ELF-1 (cell line): Measurements from ENCODE around the gene GPATCH4.
"Not testable (repeated sequence)": the region's sequence is repeated elsewhere in the genome, so short reads cannot be mapped to it uniquely, and the experiment has no call there.

ENCODE experiments used
- DNase-seq: peaks from one replicate; pipeline ENCODE4 v3.0.0-alpha.2; 2016; ENCODE audit warnings: low read depth, low spot score

The GPATCH4 gene

DNA sequence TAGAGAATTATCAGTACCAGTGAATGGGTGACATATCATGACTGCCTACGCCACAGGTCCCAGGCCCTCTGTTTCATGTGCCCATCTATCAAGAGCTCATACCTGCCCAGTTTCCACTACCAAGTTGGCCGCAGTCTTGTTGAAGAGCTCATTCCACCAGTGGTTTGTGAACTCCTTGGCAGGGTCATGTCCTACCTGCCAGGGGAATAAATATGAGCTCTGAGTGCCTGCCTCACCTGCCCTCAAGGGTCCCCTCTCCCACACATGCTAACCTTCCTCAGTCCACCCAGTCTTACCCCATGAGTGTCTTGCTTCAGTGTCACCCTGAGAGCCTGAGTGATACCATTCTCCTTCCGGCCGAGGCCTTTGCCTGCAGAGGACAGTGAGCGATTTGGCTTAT is 3.2 kb downstream of the GPATCH4 start:
- no peak for DNase-seq

DNA sequence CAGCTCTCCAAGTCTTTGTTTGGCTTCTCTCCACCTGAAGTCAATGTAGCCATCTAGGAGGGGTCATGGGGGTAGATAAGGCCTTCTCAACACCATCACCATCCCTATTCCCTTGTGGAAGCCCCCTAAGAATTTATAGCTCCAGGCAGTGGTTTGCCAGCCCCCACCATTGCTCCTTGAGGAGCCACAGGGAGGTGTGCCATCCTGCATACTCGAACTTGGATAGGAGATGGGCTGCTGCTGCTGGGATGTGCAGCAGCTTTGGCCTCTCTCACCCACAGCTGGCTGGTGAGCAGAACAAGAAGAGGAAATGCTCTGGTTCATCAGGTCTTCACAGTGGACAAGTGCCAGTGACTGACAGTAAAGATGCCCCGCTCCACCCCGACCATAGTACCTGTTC is 4.9 kb downstream of the GPATCH4 start:
- DNase-seq, result no peak

DNA sequence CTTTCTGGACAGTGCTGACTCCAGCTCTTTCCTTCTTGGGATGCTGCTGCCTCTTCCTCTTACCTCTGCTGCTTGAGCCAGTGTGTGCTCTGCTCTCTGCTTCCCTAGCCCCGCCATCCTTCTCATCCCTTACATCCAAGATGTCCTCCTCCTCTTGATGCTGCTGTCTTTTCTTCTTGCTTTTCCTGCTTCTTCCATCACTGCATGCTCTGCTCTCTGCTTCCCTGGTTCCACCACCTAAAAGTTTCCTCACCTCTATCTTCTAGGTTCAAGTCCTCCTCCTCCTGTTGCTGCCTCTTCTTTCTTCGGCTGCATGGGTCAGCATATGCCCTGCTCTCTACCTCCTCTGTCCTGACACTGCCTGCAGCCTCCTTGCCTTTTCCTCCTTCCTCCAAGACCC is 6.3 kb downstream of the GPATCH4 start:
- no peak for DNase-seq

DNA sequence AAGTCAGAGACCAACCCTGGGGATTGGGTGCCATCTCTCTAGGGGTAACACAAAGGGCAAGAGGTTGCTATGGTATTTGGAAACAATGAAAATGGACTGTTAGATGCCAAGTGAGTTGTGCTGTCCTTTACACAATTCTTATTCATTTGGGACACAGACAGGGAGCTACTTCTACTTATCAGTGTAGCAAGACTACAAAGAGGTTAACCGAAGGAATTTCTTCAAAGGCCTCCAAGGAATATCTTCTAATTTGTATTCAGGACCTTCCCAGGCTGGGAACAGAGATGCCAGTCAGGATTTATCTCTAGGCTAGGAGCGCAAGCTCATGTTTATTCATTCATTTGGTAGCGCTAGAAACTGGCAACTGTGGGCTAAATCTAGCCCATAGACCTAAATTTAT is 7.1 kb downstream of the GPATCH4 start:
- DNase-seq, result no peak

DNA sequence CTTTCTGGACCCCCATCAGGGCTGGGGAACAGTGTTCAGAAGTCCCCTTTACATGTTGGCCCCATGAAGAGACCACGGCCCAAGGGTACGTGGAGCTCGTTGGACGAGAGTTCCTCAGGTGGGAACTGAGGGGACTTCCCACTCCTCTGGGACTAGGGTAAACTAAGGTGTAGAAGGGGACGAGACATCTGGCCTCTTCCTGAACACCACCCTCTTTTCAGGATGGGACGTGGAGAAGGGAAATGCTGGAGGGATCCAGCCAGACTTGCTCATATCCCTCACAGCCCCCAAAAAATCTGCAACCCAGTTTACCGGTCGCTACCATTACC is 7.7 kb downstream of the GPATCH4 start:
- DNase-seq, result no peak

DNA sequence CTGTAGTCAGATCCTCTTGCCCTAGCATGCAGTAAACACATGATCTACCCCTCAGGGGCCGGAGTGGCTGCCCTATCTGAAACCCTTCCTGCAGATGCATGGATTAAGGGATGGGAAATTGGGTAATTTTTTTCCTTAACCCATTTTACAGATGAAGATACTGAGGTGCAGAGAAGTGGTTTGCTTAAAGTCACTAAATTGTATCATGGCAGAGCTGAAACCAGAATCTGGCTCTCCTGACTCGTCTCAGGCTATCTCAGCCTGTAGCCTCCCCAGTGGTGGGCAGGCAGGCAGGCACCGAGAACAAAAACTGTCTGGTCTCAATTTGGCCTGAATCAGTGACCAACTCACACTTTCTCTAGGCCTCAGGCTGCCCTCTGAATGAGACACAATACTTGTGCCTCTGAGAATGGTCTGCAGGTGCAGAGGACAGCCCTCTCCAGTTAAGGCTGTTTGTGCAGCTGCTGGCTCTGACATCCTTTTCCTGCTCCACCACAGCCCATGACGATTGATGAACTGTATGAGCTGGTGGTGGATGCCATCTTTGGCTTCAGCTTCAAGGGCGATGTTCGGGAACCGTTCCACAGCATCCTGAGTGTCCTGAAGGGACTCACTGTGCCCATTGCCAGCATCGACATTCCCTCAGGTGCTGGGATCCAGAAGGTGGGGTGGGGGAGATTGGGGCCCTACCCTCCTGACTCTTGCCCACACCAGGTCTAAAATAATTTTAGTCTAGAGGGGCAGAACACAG is 8.2 kb downstream of the GPATCH4 start:
- DNase-seq, result no peak

DNA sequence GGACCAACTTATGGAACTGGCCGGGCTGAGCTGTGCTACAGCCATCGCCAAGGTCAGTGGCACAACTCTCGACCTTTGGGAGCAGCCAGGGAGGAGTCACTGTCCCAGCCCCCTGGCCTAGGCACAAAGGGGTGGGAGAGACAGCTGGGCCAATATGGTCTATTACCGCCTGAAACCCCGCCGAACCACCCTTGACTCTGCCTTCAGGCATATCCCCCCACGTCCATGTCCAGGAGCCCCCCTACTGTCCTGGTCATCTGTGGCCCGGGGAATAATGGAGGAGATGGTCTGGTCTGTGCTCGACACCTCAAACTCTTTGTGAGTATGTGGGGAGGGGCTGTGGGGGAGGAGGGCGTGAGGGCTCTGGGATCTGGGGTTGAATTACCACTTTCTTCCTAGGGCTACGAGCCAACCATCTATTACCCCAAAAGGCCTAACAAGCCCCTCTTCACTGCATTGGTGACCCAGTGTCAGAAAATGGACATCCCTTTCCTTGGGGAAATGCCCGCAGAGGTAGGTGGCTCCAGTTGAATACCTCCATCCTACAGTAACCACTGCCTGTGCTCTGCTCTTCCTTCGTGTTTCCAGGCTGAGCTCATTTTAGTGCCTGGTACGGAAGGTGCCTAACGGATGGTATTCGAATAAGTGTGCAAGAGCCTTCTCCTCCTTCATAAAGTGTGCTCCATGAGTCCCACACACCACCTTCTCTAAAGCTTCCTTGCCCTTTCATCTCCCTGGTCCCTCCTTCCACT is 8.9 kb downstream of the GPATCH4 start:
- no peak for DNase-seq

DNA sequence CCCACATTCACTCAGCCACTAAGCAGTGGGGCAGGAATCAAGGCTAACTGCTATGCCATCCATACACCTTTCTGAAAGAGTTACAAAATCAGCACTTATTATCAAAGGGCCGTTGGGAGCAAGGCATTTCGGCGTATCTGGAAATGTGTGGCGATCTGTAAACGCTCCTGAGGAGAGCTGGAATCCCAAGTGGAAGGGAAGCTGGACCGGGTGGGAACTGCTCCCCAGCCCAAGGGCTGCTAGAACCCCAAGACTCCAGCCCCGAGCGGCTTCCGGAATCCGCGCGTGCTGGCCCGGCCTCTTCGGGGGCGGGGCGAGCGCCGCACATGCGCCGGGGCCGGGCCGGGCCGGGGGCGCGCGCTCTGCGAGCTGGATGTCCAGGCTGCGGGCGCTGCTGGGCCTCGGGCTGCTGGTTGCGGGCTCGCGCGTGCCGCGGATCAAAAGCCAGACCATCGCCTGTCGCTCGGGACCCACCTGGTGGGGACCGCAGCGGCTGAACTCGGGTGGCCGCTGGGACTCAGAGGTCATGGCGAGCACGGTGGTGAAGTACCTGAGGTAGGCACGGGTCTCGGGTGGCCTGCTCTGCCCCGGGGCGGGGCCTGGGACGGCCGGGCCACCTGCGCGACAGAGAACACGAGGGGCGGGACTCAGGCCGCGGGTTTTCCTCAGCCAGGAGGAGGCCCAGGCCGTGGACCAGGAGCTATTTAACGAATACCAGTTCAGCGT is 9.7 kb downstream of the GPATCH4 start, which contains the start of gene NAXE:
TSS of gene NAXE (plus strand) at position 345 of the 726 bp plus-strand sequence. CDS start at position 374, 29 bp downstream.
- DNase-seq, result peak; percentile 73

DNA sequence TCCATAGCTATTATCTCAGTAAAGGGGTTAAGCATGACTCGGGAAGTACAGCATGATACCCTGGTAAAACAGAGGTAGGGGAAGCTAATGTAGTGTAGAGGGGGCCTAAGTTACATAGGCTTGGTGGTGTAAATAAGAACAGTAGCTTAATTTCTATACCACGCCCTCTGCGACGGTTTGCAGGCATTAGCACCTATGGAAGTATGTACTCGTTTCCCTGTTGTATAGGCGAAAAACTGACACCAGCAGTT is 10.2 kb downstream of the GPATCH4 start:
- no peak for DNase-seq

DNA sequence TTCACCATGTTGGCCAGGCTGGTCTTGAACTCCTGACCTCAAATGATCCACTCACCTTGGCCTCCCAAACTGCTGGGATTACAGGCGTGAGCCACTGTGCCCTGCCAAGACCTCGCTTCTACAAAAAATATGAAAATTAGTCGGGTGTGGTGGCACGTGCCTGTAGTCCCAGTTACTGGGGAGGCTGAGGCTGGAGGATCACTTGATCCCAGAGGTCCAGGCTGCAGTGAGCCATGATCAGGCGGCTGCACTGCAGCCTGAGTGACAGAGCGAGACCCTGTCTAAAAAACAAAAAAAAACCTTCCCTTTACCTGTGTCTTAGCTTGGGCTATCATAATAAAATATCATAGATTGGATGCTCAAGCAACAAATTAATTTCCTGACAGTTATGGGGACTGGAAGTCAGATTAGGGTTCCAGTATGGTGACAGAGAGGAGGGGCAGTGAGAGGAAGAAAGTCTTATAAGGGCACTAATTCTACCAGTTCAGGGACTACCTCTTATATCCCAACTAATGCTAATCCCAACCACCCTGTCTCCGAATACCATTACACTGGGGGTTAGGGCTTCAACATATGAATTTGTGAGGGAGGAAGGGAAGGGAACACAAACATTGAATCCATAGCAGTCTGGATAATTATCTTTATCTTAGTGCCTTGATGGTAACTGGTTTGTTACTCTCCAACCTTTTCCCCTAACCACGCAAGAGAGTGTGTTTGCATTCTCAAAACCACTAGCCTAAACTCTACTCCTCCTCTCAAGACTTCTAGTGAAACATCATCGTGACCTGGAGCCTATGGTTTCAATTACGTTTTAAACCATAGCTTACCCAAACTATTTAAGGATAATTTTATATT is 10.7 kb downstream of the GPATCH4 start:
- no peak for DNase-seq

DNA sequence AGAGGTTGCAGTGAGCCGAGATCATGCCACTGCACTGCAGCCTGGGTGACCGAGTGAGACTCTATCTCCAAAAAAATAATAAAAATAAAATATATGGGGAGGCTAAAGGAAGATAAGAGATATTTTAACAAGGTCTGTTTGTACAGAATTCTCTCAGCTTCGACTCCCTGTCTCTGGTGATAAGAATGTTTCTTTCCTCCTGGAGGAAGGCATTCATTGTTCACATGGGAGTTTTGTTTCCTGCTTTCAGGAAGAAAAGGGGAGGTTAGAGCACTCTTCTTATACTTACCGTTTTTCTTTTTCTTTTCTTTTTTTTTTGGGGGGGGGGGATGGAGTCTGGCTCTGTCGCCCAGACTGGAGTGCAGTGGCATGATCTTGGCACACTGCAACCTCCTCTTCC is 11.7 kb downstream of the GPATCH4 start:
- no peak for DNase-seq

DNA sequence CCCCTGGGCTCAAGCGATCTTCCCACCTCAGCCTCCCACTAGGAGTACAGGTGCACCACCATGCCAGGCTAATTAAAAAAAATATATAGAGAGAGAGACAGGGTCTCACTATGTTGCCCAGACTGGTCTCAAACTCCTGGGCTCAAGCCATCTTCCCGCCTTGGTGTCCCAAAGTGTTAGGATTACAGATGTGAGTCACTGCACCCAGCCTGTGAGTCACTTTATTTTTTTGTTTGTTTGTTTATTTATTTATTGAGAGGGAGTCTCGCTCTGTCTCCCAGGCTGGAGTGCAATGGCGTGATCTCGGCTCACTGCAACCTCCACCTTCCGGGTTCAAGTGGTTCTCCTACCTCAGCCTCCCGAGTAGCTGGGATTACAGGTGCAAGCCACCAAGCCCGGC is 13.4 kb downstream of the GPATCH4 start:
- not testable (repeated sequence) for DNase-seq

DNA sequence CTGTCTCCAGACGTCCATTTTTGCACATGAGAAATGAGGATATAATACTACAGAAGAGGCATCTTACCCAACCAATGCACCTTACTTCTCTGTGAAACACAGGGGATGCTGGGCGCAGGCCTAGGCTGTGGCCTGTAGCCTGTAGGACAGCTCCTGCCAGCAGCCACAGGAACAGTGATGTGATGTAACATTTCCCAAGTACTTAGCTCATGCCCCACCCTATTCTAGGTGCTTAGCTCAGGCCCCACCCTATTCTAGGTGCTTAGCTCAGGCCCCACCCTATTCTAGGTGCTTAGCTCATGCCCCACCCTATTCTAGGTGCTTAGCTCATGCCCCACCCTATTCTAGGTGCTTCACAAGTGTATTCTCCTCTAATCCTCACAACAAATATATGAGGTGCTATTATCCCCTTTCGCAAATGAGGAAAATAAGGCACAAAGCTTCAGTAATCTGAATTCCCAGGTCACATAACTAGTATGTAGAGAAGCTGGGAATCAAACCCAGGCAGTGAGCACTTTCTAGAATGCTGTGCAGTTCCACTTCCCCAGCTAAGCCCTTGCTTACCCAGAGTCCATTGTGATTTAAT is 14.3 kb downstream of the GPATCH4 start:
- no peak for DNase-seq

DNA sequence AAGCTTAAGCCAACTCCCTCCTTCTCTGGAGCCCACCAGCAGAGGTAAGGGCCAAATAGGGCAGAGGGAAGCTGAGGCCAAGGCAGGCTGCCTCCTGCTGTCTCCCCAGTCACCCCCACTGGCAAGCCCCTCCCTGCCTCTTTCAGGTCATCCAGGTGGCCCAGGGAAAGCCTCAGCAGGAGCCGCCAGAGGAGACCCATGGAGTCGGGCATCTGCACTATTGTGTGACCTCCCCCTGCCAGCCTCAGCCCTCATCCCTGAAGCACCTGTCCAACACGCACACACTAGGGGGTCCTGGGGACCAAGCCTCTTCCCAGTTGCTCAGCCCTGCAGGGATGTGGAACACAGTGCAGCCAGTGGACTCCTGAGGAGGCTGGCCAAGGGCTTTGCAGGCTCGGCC is 15.0 kb downstream of the GPATCH4 start:
- DNase-seq, result no peak

DNA sequence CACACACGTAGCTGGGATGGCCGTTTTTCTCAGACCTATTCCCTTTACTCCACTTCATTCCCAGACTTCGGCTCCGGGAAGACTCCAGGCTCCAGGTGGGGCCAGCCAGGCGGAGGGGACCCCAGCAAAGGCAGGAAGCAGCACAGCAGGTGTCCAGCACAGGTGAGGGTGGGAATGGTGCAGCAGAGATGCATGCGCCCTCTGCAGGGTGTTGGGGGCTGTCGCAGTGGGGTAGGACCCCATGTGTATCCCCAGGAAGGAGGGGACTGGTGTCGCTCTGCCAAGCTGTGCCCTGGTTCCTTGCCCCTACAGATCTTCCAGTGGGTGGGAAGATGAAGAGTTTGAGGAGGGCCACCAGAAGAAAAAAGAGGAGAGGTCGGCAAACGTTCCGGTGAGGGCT is 16.5 kb downstream of the GPATCH4 start:
- peak; percentile 59 for DNase-seq

DNA sequence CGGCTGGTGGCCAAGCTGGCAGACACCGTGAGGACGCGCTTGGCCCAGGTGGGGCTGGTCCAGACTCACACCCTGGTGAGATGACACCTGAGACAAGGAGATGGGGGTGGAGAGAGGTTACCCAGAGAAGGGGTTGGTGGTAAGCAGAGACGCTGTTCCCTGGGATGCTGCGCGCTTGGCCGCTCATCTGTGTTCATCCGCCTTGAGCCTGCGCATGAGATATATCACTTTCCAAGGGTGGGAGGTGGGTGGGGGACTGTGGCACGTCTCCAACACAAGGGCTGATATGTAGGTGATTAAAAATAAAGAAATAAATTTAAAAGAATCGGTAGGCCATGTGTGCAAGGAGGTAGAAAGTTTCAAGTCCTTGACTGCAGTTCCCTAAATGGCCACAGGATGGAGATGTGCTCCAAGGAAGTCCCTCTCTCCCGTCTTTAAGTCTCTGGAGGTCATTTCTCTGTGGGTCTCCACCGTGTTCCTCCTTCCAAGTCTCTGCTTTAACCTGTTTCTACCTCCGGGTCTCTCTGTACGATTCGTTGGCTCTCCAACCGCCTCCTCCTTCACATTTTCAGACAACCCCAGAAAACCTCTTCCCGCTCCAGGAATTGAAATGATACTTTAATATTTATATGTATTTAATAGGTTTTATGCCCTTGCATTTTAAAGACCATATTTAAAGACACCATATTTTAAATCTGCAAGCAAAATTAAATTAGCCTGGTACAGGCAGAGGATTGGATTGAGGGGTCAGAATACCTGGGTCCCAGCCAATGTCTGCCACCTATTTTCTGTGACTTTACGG is 17.3 kb downstream of the GPATCH4 start:
- peak; percentile 73 for DNase-seq

DNA sequence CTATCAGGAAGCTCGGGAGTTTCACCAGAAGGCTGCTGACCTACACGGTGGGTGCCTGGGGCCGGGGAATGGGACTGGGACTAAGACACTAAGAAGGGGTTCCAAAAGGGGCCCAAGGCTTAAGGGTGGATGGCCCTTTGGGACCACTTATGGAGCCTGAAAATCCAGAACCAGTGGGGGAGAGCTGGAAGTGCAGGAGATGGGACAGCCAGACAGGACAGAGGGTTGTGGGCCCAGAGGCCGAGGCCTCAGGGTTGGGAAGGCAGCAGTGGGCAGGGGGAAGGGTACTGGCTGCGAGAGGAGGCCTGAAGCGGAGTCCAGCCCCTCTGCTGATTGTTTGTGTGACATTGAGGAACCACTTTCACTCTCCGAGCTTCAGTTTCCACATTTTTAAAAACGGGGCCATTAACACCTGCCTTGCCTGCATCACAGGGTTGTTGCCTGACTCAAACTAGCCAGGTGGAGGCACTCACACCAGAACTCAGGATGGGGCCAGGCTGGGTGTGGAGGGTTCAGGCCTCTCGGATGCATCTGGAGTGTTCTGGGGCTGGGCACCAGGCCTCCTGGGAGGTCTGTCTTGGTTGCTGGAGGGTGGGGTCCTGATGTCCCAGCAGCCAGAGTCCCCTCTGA is 18.8 kb downstream of the GPATCH4 start:
- DNase-seq, result no peak

DNA sequence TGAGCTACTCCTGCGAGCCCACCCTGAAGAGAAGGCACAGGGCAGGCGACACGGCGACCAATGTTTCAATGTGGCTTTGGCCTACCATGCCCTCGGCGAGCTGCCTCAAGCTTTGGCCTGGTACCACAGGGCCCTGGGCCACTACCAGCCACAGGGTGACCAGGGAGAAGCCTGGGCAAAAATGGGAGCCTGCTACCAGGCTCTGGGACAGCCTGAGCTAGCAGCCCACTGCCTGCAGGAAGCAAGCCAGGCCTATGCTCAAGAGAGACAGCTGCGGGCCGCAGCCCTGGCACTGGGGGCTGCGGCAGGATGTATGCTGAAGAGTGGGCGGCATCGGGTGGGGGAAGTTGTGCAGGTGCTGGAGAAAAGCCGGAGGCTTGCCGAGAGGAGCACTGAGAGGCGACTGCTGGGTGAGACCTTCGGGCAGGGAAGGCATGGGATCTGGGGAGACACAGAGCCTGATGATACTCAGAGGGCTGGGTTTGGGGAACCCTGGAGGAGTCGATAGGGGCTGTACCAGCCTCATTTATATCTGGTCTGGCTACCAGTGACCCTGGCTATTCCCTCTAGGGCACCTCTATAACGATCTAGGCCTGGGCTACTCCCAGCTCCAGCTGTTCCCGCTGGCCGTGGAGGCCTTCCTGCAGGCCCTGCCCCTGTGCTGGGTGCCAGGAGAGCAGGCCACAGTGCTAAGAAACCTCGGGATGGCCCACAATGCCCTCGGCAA is 19.5 kb downstream of the GPATCH4 start:
- no peak for DNase-seq

DNA sequence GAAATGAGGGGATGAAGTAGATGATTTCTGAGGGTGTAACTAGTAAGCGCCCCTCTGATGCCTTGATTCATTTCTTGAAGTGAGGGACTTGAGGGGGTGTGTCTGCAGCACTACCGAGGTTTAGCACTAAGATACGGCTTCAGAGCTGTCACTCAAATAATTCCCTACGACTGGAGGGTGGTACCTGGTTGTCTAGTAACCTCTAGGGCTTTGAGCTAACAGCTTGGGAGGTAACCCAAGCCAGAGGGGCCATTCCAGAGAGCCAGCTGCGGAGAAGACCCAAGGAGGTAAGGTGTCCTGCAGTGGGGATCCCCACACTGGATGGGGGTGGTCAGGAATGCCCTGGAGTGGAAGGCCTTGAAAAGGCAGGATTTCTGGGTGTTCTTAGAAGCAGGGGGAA is 21.8 kb downstream of the GPATCH4 start, which contains the start of gene TTC24:
TSS of gene TTC24 (plus strand) at position 252 of the 400 bp plus-strand sequence. CDS start 1,642 bp downstream, outside the sequence.
- no peak for DNase-seq
